GM21367 (cell line): ENCODE measurements around the gene BTN2A1.
"Not testable (repeated sequence)": the region's sequence is repeated elsewhere in the genome, so short reads cannot be mapped to it uniquely, and the experiment has no call there.

Experiments
- ATAC-seq: cut with Tn5 transposase; IDR thresholded peaks from one replicate; pipeline ENCODE4 v1.9.1; 2021; ENCODE audit not compliant: unreplicated experiment

Gene BTN2A1

GRCh38 chr6:26489996-26490964 lies 32.5 kb downstream of the BTN2A1 start:
- no peak for ATAC-seq

- ATAC-seq, result no peak
Observed at GRCh38 chr6:26491604-26492003, 33.8 kb downstream of the BTN2A1 start.

- no peak for ATAC-seq
Observed at GRCh38 chr6:26493258-26493657, 35.5 kb downstream of the BTN2A1 start.

- no peak for ATAC-seq
Observed at GRCh38 chr6:26494117-26494516, 36.4 kb downstream of the BTN2A1 start.

GRCh38 chr6:26495281-26495680 lies 37.5 kb downstream of the BTN2A1 start:
- ATAC-seq, result no peak

- ATAC-seq, result no peak
Observed at GRCh38 chr6:26497610-26498009, 39.9 kb downstream of the BTN2A1 start.

GRCh38 chr6:26500102-26500501 lies 42.3 kb downstream of the BTN2A1 start, which contains the start of gene BTN1A1:
BTN1A1 (plus strand) TSS chr6:26500303; CDS start chr6:26501287, 984 bp downstream.
- ATAC-seq, result no peak

- ATAC-seq, result no peak
Observed at GRCh38 chr6:26501482-26501986, 43.8 kb downstream of the BTN2A1 start.

- ATAC-seq, result no peak
Observed at GRCh38 chr6:26502165-26502564, 44.4 kb downstream of the BTN2A1 start.

GRCh38 chr6:26502626-26503025 lies 44.9 kb downstream of the BTN2A1 start:
- ATAC-seq, result no peak

- no peak for ATAC-seq
Observed at GRCh38 chr6:26507658-26508057, 49.9 kb downstream of the BTN2A1 start.

GRCh38 chr6:26511033-26511432 lies 53.3 kb downstream of the BTN2A1 start:
- not testable (repeated sequence) for ATAC-seq

- no peak for ATAC-seq
Observed at GRCh38 chr6:26514984-26515383, 57.2 kb downstream of the BTN2A1 start.

GRCh38 chr6:26516481-26517427 lies 59.0 kb downstream of the BTN2A1 start:
- ATAC-seq, result no peak
